IgD-negative memory B cell (primary cell): ENCODE measurements around the gene CYP1B1. TPM values are rescaled to one million over a fixed set of nuclear protein-coding genes. Genes with fewer than 3 reads are reported as not detected.
"Not testable (repeated sequence)": the region's sequence is repeated elsewhere in the genome, so short reads cannot be mapped to it uniquely, and the experiment has no call there.

Experiments used
- H3K27ac Mint-ChIP-seq, 3 donors: one replicate each; pipeline ENCODE4 v1.8.0; 2020 to 2022; ENCODE audit warnings: mild to moderate bottlenecking in 3 of 3, mixed read lengths in 3 of 3, moderate library complexity in 1 of 3
- H3K27me3 Mint-ChIP-seq: one replicate; pipeline ENCODE4 v1.8.0; 2021; ENCODE audit warnings: mixed read lengths
- H3K36me3 Mint-ChIP-seq: one replicate; pipeline ENCODE4 v1.8.0; 2020; ENCODE audit warnings: mild to moderate bottlenecking, mixed read lengths
- H3K4me1 Mint-ChIP-seq, 3 donors: one replicate each; pipeline ENCODE4 v1.8.0; 2020 to 2022; ENCODE audit warnings: mixed read lengths in 3 of 3, mild to moderate bottlenecking in 1 of 3
- H3K4me3 Mint-ChIP-seq, 4 donors: one replicate each; pipeline ENCODE4 v1.8.0; 2020 to 2022; ENCODE audit warnings: mild to moderate bottlenecking in 4 of 4, mixed read lengths in 4 of 4, moderate library complexity in 3 of 4
- H3K9me3 Mint-ChIP-seq, 3 donors: one replicate each; pipeline ENCODE4 v1.8.0; 2020 to 2021; ENCODE audit warnings: mixed read lengths in 3 of 3, mild to moderate bottlenecking in 1 of 3
- polyA plus RNA-seq: library from polyadenylated mRNA; unstranded; fragments of 300-500 nt; fragmentation: Illumina TruSeq; gene quantifications from one replicate; pipeline ENCODE4 v1.2.3, GENCODE V29; 2021

Gene CYP1B1
- polyA plus RNA-seq: 0.20 TPM

- Mint-ChIP-seq H3K9me3 (no peaks in the 10 kb centered on the region), H3K4me1 (peaks cover 4 to 15% (median 11%) of the 10 kb centered on the region in 3 donors), H3K27me3 (peaks cover 63% of the 10 kb centered on the region), H3K27ac (peak within 1 kb of the TSS in 1 of 3 donors; percentile 57), H3K4me3 (peak within 1 kb of the TSS; percentile 65 to 92 (median 76)), H3K36me3 (peaks cover 2% of the 10 kb centered on the region)
Measured at GRCh38 chr2:38075507-38076151, at the start of gene CYP1B1. TSS of gene CYP1B1 (minus strand) at chr2:38076151. CDS start at chr2:38075388, 763 bp downstream.

- Mint-ChIP-seq H3K36me3 (no peaks in the 10 kb centered on the region), H3K9me3 (peaks cover 2 to 12% (median 10%) of the 10 kb centered on the region in 3 donors), H3K27me3 (peaks cover 6% of the 10 kb centered on the region), H3K27ac (no peak overlapping the region), H3K4me3 (peak overlapping the region in 1 of 4 donors; percentile 40), H3K4me1 (peaks cover 3 to 10% (median 6%) of the 10 kb centered on the region in 3 donors)
Measured at GRCh38 chr2:38125007-38125406, 49.1 kb upstream of the CYP1B1 start.

- peaks cover 2 to 12% (median 10%) of the 10 kb centered on the region in 3 donors for H3K9me3 Mint-ChIP-seq
- no peak overlapping the region for H3K4me3 Mint-ChIP-seq
- peaks cover 6% of the 10 kb centered on the region for H3K27me3 Mint-ChIP-seq
- H3K27ac Mint-ChIP-seq: no peak overlapping the region
- peaks cover 3 to 5% (median 4%) of the 10 kb centered on the region in 3 donors for H3K4me1 Mint-ChIP-seq
- H3K36me3 Mint-ChIP-seq: no peaks in the 10 kb centered on the region
Measured at GRCh38 chr2:38123911-38124310, 48.0 kb upstream of the CYP1B1 start.

DNA sequence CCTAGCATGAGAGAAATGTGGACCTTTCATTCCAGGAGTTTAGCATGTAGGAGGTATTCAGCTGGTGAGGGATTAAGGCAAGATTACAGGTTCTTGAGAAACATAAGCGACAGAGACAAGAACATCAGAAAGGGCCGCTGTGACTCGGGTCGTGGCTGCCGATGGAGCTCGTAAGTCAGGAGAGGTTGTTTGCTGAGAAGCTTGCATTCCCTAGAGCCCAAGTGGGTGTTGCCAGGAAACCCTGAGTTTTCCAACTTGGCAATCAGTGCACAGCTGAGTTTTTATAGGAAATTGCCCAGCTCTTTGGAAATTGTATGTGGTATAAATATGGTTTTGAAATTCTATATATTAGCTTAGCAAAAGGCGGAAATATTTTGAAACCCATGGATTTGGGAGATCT, 46.4 kb upstream of the CYP1B1 start:
- Mint-ChIP-seq H3K27me3 (peaks cover 9% of the 10 kb centered on the region), H3K27ac (no peak overlapping the region), H3K4me1 (no peaks in the 10 kb centered on the region), H3K36me3 (no peaks in the 10 kb centered on the region), H3K4me3 (no peak overlapping the region), H3K9me3 (peaks cover 0 to 11% (median 8%) of the 10 kb centered on the region in 3 donors)

- H3K27me3 Mint-ChIP-seq: peaks cover 9% of the 10 kb centered on the region
- no peaks in the 10 kb centered on the region for H3K4me1 Mint-ChIP-seq
- H3K9me3 Mint-ChIP-seq: peaks cover 0 to 6% (median 3%) of the 10 kb centered on the region in 3 donors
- no peak overlapping the region for H3K4me3 Mint-ChIP-seq
- H3K27ac Mint-ChIP-seq: no peak overlapping the region
- no peaks in the 10 kb centered on the region for H3K36me3 Mint-ChIP-seq
Measured at GRCh38 chr2:38121481-38121880, 45.5 kb upstream of the CYP1B1 start.

DNA sequence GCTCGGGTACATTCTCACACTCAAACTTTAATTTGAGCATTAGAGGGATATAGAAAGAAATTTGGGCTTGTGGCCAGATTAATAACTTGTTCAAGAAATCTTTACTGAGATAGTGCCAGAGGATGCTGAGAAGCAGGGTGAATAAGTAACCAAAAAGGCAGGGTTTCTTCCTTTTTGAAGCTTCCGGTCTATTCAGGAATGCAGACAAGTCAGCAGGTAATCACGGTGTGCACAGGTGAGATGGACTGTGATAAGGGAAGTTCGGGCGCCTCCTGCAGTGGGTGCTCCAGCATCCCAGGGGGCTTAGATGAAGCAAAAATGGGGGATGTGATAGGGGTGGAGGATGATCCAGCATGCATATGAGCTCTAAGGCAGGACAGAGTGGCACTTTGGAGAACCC, 44.9 kb upstream of the CYP1B1 start:
- Mint-ChIP-seq H3K27me3 (peaks cover 9% of the 10 kb centered on the region), H3K4me3 (no peak overlapping the region), H3K9me3 (peaks cover 0 to under 1% (median 0%) of the 10 kb centered on the region in 3 donors), H3K27ac (no peak overlapping the region), H3K4me1 (no peaks in the 10 kb centered on the region), H3K36me3 (no peaks in the 10 kb centered on the region)

DNA sequence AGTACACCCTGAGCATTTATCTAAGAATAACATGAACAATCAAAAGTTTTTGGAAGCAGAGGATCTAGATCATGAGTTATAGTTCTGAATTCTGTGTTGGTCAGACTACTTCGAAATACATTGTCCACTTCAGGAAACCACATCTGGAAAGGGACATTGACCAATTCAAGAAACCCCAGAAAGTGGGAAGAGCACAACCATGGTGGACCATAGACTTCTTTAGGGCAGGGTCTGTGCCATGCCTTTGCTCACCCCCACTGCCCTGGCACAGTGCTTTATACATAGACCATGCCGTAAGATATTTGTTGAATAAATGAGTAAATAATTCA, 44.3 kb upstream of the CYP1B1 start:
- Mint-ChIP-seq H3K36me3 (no peaks in the 10 kb centered on the region), H3K27ac (no peak overlapping the region), H3K4me3 (no peak overlapping the region), H3K9me3 (no peaks in the 10 kb centered on the region), H3K27me3 (peaks cover 10% of the 10 kb centered on the region), H3K4me1 (no peaks in the 10 kb centered on the region)

DNA sequence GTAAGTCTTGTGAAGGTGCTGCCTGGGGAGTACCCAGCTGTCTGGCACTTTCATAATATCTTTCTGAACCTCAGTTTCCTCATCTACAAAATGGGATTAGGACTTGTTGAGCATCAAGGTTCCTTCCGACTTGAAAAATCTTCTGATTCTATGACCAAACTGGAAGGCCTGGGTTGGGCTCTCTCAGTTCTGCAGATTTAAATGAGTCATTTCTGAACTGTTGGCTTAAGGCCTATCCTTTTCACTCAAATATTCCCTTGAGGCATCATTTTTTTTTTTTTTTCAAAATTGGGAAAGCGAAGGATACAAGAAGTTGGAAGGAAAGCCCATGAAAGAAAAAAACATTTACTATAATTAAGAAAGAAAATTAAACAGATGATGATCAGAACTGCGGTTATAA, 40.8 kb upstream of the CYP1B1 start:
- peaks cover 0 to 1% (median 0%) of the 10 kb centered on the region in 3 donors for H3K4me1 Mint-ChIP-seq
- H3K27me3 Mint-ChIP-seq: peaks cover 10% of the 10 kb centered on the region
- peaks cover 6% of the 10 kb centered on the region for H3K36me3 Mint-ChIP-seq

GRCh38 chr2:38115216-38116032, 39.5 kb upstream of the CYP1B1 start:
- Mint-ChIP-seq H3K36me3 (peaks cover 9% of the 10 kb centered on the region), H3K27ac (no peak overlapping the region), H3K27me3 (peaks cover 14% of the 10 kb centered on the region), H3K9me3 (peaks cover 0 to 8% (median 0%) of the 10 kb centered on the region in 3 donors), H3K4me1 (peaks cover 0 to 1% (median 0%) of the 10 kb centered on the region in 3 donors), H3K4me3 (no peak overlapping the region)

More for the DNA sequence above, 40.8 kb upstream of the CYP1B1 start:
- Mint-ChIP-seq H3K27ac (no peak overlapping the region), H3K4me3 (no peak overlapping the region), H3K9me3 (peaks cover 0 to 5% (median 0%) of the 10 kb centered on the region in 3 donors)

DNA sequence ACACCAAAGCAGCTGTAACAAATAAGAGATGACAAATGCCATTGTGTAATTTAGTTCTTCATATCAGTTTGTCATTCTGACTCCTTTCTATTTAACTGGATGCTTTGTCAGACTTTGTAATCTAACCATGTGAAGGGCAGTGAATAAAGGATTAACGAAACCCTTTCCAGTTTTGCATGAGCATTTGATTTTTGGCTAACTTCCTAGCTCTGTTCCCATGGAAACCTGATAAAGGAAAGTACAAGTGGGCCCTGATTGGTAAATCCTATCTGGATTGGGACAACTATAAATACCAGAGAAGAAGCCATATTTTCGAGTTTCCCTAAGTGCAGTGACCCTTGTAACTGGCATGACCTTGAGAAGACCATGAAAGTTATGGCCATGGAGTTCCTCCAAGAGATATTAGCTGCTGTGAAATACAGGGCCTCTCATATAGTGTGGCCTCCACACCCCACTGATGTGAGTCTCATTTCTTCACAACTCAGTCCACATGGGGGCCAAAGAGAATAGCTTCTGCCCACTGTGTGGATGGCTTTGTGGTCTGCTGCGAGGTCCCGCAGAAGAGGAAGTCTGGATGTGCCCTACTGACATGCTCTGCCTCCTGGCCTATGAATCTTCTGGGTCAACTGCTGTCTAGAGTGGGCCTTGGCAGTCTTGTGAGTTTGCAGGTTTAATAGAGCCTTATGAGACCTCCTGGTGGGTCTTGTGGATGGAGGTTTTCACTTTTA, 38.2 kb upstream of the CYP1B1 start:
- peaks cover 19% of the 10 kb centered on the region for H3K27me3 Mint-ChIP-seq
- peaks cover 10% of the 10 kb centered on the region for H3K36me3 Mint-ChIP-seq
- no peak overlapping the region for H3K4me3 Mint-ChIP-seq
- H3K4me1 Mint-ChIP-seq: peaks cover 0 to 1% (median 0%) of the 10 kb centered on the region in 3 donors
- peaks cover 0 to 8% (median 0%) of the 10 kb centered on the region in 3 donors for H3K9me3 Mint-ChIP-seq
- no peak overlapping the region for H3K27ac Mint-ChIP-seq

- peaks cover 10% of the 10 kb centered on the region for H3K36me3 Mint-ChIP-seq
- peak overlapping the region in 1 of 4 donors; percentile 31 for H3K4me3 Mint-ChIP-seq
- H3K4me1 Mint-ChIP-seq: peaks cover 0 to 1% (median 0%) of the 10 kb centered on the region in 3 donors
- H3K9me3 Mint-ChIP-seq: peaks cover 0 to 8% (median 0%) of the 10 kb centered on the region in 3 donors
- peaks cover 16% of the 10 kb centered on the region for H3K27me3 Mint-ChIP-seq
- H3K27ac Mint-ChIP-seq: peak overlapping the region in 1 of 3 donors; percentile 69
Measured at GRCh38 chr2:38113051-38113450, 37.1 kb upstream of the CYP1B1 start.

DNA sequence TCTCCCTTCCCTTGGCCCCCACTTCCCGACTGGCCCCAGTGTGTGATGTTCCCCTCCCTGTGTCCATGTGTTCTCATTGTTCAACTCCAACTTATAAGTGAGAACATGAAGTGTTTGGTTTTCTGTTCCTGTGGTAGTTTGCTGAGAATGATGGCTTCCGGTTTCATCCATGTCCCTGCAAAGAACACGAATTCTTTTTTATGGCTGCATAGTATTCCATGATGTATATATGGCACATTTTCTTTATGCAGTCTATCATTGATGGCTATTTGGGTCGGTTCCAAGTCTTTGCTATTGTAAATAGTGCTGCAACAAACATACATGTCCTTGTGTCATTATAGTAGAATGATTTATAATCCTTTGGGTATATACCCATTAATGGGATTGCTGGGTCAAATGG, 35.4 kb upstream of the CYP1B1 start:
- H3K27me3 Mint-ChIP-seq: peaks cover 21% of the 10 kb centered on the region
- H3K4me1 Mint-ChIP-seq, H3K9me3 Mint-ChIP-seq, H3K4me3 Mint-ChIP-seq, H3K36me3 Mint-ChIP-seq, H3K27ac Mint-ChIP-seq: not testable (repeated sequence)

- Mint-ChIP-seq H3K4me1 (no peaks in the 10 kb centered on the region), H3K4me3 (no peak overlapping the region), H3K27ac (no peak overlapping the region), H3K9me3 (peaks cover 0 to 8% (median 0%) of the 10 kb centered on the region in 3 donors), H3K27me3 (peaks cover 19% of the 10 kb centered on the region), H3K36me3 (peaks cover 12% of the 10 kb centered on the region)
Measured at GRCh38 chr2:38109732-38110181, 33.8 kb upstream of the CYP1B1 start.

DNA sequence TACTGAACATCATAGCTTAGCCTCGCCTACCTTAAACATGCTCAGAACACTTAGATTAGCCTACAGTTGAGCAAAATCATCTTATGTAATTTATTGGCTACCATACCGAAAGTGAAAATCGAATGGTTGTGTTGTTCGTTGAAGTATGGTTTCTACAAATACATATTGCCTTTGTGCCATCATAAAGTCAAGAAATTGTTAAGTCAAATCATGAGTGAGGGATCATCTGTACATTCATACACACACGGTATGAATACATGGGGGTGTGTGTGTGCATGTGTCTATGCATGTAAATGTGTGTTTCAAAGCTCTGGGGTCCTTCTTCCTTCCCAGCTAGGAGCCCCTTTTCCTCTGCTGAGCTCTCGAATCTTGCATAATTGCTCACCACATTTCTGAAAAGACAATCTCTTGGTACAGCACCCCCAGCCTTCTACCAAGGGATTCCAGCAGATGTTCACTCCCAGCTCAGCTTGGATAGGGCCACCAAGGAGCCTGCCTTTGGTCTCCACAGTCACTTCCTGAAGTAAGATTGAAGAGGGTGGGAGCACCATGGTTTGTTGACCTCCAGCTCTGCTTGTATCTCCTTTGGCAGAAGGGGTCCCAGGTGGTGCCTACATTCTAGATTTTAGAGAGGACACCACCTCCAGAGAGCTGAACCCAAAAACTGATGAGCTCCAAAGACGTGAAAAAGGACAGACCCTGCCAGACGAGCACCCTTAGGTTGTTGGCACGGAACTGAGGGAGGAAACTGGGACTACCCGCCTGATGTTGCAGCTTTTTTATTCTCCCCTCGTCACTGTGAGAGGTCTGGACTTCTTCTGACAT, 33.2 kb upstream of the CYP1B1 start:
- Mint-ChIP-seq H3K27ac (no peak overlapping the region), H3K27me3 (peaks cover 19% of the 10 kb centered on the region), H3K4me1 (no peaks in the 10 kb centered on the region), H3K4me3 (no peak overlapping the region), H3K9me3 (peaks cover 0 to 8% (median 0%) of the 10 kb centered on the region in 3 donors), H3K36me3 (peaks cover 10% of the 10 kb centered on the region)
